GM12892 (cell line): ENCODE data around the gene YIF1B.
"Not testable (repeated sequence)": the region's sequence is repeated elsewhere in the genome, so short reads cannot be mapped to it uniquely, and the experiment has no call there.

Experiments used
- DNase-seq: peaks from one replicate; pipeline ENCODE4 v3.0.0; 2011; ENCODE audit not compliant: insufficient read length
- FAIRE-seq: peaks from 2 replicates; lab custom pipeline; 2011; peaks lifted over from hg19 to GRCh38; lab: Jason Lieb, UNC
- POLR2A ChIP-seq: IDR thresholded peaks from 2 replicates; pipeline ENCODE4 v1.6.1; 2011; ENCODE audit warnings: low read depth, low read length, control low read depth
- POLR2AphosphoS5 ChIP-seq: IDR thresholded peaks from 2 replicates; pipeline ENCODE4 v1.6.1; 2011; ENCODE audit warnings: low read depth, low read length, control low read depth
- TAF1 ChIP-seq: IDR thresholded peaks from 2 replicates; pipeline ENCODE4 v1.6.1; 2011; ENCODE audit warnings: low read depth, mild to moderate bottlenecking, control low read depth, low read length, borderline replicate concordance

YIF1B gene

DNA sequence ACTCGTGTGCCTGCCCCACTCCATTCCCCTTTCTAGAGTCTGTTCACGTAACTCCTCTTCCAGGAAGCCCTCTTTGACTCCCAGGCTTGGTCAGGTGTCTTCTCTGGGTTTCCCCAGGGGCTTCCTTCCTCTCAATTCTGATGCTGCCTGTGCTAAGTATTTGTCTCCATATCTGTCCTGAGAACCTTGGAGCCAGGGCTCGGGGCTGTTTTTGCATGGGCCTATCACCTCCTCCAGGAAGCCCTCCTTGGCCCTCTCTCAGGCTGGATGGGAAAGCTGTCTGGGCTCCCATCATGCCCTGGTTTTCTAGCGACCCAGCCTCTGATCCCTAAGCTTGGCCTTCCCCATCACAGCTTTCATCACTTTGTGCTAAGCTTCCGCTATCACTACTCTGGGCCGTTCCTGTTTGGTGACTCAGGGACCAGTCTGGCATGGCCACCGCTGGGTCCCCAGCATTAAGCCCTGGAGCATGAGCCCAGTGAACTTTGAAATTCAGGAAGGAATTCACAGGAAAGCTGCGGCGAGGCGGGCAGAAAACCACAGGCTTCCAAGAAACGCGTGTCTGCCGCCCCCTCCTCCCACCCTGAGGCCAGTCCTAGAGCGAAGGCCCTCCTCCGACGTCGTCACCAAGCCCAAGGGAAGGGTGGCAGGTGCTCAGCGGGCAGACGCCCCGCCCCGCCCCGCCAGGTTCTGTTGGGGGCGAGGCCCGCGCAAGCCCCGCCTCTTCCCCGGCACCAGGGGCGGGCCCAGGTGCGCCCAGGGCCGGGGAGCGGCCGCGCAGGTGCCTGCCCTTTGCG is 51.9 kb downstream of the YIF1B start:
- TF ChIP-seq POLR2AphosphoS5 (no peak), TAF1 (no peak), POLR2A (no peak)
- peak; percentile 76 for FAIRE-seq
- peak; percentile 56 for DNase-seq

GRCh38 chr19:38262585-38263268 is 53.0 kb downstream of the YIF1B start:
- TF ChIP-seq POLR2AphosphoS5, result no peak
- TF ChIP-seq POLR2A, result no peak
- TF ChIP-seq TAF1, result no peak
- FAIRE-seq (no peak), DNase-seq (no peak)

DNA sequence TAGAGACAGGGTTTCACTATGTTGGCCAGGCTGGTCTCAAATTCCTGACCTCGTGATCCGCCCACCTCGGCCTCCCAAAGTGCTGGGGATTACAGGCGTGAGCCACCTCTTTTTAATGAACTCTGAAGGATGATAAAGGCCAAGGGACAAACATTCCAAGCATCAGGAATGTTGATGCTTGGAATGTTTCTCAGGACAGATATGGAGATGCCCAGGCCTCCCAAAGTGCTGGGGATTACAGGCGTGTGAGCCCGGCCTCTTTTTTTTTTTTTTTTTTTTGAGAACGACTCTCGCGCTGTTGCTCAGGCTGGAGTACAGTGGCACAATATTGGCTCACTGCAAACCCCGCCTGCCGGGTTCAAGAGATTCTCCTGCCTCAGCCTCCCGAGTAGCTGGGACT is 53.8 kb downstream of the YIF1B start:
- not testable (repeated sequence) for FAIRE-seq, DNase-seq

- DNase-seq, result no peak
- FAIRE-seq, result no peak
- TF ChIP-seq POLR2AphosphoS5 (no peak), TAF1 (no peak), POLR2A (no peak)
These were observed 60.2 kb downstream of the YIF1B start for GRCh38 chr19:38255383-38256014.

DNA sequence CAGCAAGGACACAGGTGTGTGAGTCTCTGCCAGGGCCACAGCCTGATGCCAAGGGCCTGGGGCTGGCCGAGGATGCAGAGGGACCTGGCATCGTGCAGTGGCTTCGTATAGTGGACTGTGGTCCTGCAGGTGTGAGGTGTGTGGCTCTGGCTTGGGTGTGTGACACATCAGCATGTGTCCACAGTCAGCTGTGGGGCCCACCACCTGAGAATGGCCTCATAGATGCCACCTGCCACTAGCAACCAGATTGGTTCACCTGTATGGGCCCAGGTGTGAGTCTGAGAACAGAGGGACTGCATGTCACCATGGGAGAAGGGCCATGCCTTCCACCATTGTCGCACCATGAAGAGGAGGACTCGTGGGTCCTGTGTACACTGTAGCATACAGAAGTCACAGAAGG is 62.0 kb downstream of the YIF1B start:
- no peak for FAIRE-seq
- DNase-seq, result no peak
- TF ChIP-seq TAF1, result no peak
